NK-92 treated with Interleukin-12 subunit alpha and Interleukin-12 subunit beta, amount 100 ng/mL, for 24 hours (cell line): Measurements from ENCODE around the gene GRIK3.

ENCODE experiments used
- DNase-seq: peaks from one replicate; lab custom pipeline; 2025; lab: John Stamatoyannopoulos, UW

Gene GRIK3

GRCh38 chr1:36822648-36823047, 211.7 kb downstream of the GRIK3 start:
- DNase-seq, result no peak

GRCh38 chr1:36821386-36821785, 212.9 kb downstream of the GRIK3 start:
- DNase-seq, result no peak

GRCh38 chr1:36818771-36819170, 215.5 kb downstream of the GRIK3 start:
- no peak for DNase-seq

GRCh38 chr1:36816348-36816747, 218.0 kb downstream of the GRIK3 start:
- no peak for DNase-seq

GRCh38 chr1:36814774-36815173, 219.5 kb downstream of the GRIK3 start:
- DNase-seq, result no peak

- DNase-seq, result no peak
These were observed 220.2 kb downstream of the GRIK3 start for GRCh38 chr1:36814083-36814482.

GRCh38 chr1:36807262-36807661, 227.1 kb downstream of the GRIK3 start:
- DNase-seq, result no peak

GRCh38 chr1:36805979-36806640, 228.2 kb downstream of the GRIK3 start:
- no peak for DNase-seq

- no peak for DNase-seq
These were observed 229.5 kb downstream of the GRIK3 start for GRCh38 chr1:36804669-36805314.

GRCh38 chr1:36803868-36804570, 230.3 kb downstream of the GRIK3 start:
- no peak for DNase-seq

- DNase-seq, result no peak
These were observed 232.3 kb downstream of the GRIK3 start for GRCh38 chr1:36802018-36802417.

- DNase-seq, result no peak
These were observed 236.6 kb downstream of the GRIK3 start for GRCh38 chr1:36797761-36798160.

- no peak for DNase-seq
These were observed 237.6 kb downstream of the GRIK3 start for GRCh38 chr1:36796733-36797132.

- DNase-seq, result no peak
These were observed 238.2 kb downstream of the GRIK3 start for GRCh38 chr1:36796106-36796590.

GRCh38 chr1:36794460-36794859, 239.9 kb downstream of the GRIK3 start:
- DNase-seq, result no peak

- no peak for DNase-seq
These were observed 240.9 kb downstream of the GRIK3 start for GRCh38 chr1:36793452-36793851.

- DNase-seq, result no peak
These were observed 242.0 kb downstream of the GRIK3 start for GRCh38 chr1:36792292-36792691.

- DNase-seq, result no peak
These were observed 244.1 kb downstream of the GRIK3 start for GRCh38 chr1:36790191-36790590.

GRCh38 chr1:36789535-36789934, 244.8 kb downstream of the GRIK3 start:
- no peak for DNase-seq

- DNase-seq, result no peak
These were observed 246.9 kb downstream of the GRIK3 start for GRCh38 chr1:36787312-36787913.

GRCh38 chr1:36786425-36786824, 247.9 kb downstream of the GRIK3 start:
- DNase-seq, result no peak

GRCh38 chr1:36784147-36784859, 250.0 kb downstream of the GRIK3 start:
- no peak for DNase-seq
